GM18511 (cell line): ENCODE results near the gene HERC4.
"Not testable (repeated sequence)": the region's sequence is repeated elsewhere in the genome, so short reads cannot be mapped to it uniquely, and the experiment has no call there.

ENCODE experiments used
- ATAC-seq: cut with Tn5 transposase; IDR thresholded peaks from one replicate; pipeline ENCODE4 v1.9.1; 2021; ENCODE audit warnings: mild to moderate bottlenecking, moderate library complexity; ENCODE audit not compliant: unreplicated experiment

Gene HERC4

DNA sequence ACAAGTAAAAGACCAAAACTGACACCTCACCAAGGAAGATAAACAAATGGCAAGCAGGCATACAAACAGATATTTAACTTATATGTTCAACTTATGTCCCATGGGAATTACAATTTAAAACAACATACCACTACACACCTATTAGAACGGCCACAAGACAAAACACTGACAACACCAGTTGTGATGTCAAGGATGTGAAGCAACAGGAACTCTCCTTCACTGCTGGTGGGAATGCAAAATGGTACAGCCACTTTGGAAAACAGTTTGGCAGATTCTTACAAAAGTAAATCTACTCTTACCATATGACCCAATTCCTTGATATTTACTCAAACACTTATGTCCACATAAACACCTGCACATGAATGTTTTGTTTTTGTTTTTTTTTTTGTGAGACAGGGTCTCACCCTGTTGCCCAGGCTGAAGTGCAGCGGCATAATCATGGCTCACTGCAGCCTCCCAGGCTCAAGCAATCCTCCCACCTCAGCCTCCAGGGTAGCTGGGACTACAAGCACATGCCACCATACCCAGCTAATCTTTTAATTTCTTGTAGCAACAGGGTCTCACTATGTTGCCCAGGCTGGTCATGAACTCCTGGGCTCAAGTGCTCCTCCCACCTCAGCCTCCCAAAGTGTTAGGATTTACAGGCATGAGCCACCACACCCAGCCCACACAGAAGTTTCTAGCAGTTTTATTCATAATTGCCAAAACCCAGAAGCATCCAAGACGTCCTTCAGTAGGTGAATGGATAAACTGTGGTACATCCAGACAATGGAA is 27.3 kb downstream of the HERC4 start:
- no peak for ATAC-seq

DNA sequence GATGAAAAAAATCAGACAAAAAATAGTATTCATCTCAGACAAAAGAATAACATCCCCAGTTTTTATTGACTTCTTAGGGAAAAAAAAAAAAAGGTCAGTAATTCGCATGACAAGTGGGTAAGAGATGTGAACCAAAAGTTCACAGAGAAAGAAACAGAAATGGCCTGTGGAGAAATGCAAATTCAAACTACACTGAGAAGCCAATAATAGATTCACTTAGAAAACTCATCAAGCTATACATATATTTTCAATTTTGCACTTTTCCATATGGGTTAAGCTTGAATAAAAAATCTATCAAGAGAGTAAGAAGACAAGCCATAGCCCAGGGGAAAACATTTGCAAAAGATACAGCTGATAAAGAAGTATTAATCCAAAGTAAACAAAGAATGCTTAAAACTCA is 28.0 kb downstream of the HERC4 start:
- ATAC-seq: no peak

DNA sequence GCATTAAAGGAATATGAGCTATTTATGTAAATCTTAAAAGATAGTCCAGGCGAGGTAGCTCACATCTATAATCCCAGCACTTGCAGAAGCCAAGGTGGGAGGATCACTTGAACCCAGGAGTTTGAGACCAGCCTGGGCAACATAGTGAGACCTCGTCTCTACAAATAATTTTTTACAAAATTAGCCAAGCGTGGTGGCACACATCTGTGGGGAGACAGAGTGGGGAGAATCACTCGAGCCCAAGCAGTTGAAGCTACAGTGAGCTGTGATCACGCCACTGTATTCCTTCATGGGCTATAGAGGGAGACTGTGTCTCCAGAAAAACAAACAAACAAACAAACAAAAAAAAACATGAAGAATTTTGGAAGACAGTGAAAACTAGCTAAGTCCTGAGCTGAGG is 28.4 kb downstream of the HERC4 start:
- ATAC-seq: no peak

DNA sequence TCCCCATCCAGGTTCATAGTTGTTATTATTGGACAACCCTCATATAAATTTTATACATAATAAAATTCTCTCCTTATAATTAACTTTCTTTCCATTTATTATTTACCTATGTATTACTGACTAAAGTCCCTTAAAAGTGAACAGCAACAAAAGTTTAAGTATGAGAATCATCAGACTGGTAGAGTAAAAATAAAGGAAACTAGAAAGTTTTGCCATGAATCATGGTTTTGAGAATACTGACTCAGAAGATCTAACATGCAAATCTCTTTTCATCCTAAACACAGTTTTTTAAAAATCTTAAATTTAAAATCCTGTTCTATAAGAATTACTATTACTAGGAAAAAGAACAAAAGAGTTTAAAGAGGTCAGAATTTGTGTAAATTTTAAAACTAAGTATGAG is 32.1 kb downstream of the HERC4 start:
- ATAC-seq: no peak

DNA sequence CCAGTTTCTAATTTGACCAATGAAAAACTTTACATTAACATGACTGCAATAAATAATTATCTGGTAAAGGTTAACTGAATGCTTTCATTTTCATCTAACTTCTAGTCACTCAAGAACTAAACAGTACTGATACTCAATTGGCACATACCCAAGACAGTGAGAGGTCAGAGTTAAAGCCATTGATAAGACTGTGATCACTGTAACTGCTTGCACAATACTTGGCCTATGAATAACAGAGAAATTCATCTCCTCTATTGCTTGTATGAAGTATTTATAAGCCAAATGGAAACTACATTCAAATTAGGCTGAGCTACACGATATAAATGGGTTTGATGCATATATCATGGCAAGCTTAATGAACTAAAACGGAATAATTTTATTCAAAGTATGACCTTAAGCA is 43.0 kb downstream of the HERC4 start:
- ATAC-seq: no peak

DNA sequence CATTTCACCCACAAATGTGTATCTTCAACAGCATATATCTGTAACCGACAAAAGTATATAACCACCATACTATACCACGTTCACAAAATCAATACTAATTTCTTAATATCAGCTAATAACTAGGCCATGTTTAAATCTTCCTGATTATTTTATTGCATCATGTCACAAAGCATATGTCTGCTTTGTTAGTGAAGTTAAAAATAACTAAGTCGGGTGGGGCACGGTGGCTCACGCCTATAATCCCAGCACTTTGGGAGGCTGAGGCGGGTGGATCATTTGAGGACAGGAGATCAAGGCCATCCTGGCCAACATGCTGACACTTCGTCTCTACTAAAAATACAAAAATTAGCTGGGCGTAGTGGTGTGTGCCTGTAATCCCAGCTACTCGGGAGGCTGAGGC is 47.7 kb downstream of the HERC4 start:
- no peak for ATAC-seq

DNA sequence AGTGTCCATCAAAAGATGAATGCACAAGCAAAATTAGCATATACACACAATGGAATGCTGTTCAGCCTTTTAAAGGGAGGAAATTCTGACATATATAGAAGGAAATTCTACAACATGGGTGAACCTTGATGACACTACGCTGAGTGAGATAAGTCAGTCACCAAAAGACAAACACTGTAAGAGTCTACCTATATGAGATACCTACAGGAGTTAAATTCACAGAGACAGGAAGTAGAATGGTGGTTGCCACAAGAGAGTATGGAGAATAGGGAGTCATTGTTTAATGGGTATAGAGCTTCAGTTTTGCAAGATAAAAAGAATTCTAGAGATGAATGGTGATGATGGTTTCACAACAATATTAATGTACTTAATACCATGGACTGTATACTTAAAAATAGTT is 51.8 kb downstream of the HERC4 start:
- no peak for ATAC-seq

DNA sequence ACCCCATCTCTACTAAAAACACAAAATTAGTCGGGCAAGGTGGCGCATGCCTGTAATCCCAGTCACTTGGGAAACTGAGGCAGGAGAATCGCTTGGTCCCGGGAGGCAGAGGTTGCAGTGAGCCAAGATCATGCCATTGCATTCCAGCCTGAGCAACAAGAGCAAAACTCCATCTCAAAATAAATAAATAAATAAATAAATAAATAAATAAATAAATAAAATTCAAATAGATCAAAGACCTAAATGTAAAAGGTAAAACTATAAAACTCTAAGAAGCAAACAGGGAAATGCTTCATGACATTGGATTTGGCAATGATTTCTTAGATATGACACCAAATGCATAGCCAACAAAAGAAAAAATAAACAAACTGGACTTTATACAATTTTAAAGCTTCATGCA is 52.8 kb downstream of the HERC4 start:
- ATAC-seq: not testable (repeated sequence)

DNA sequence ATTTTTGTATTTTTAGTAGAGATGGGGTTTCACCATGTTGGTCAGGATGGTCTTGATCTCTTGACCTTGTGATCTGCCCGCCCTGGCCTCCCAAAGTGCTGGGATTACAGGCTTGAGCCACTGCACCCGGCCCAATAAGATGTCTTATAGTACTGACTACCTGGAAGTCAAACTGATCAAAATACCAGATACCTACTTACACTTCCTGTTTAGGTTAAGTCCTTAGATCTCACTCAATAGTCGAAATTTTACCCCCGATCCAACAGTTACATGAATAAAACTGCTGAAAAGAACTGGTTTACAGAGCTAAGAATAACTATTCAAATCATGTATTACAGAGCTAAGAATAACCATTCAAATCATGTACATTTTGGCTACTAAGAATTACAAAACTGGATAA is 58.6 kb downstream of the HERC4 start:
- ATAC-seq: not testable (repeated sequence)

DNA sequence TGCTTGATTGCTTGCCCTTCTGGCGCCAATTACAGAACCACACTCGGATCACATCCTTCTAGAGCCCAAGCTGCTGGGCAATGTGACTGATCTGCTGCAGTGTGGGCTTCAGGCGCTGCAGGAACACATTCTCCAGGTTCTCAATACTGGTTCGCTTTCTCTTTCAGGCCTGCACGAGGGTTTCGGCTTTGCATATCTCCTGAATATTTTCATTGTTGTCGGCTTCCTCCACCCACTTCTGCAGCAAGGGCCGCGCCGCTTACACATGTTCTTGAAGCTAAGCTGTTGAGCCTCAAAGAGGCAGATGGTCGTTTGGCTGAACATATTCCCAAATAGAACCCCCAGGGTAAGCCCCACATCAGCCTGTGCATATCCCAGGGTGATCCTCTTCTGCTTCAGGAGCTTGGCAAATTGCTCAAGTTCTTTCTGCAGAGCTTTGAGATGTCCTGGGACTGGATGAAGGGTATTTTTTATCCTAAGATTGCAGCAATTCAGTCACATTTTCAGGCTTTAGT is 64.6 kb downstream of the HERC4 start:
- ATAC-seq: no peak

DNA sequence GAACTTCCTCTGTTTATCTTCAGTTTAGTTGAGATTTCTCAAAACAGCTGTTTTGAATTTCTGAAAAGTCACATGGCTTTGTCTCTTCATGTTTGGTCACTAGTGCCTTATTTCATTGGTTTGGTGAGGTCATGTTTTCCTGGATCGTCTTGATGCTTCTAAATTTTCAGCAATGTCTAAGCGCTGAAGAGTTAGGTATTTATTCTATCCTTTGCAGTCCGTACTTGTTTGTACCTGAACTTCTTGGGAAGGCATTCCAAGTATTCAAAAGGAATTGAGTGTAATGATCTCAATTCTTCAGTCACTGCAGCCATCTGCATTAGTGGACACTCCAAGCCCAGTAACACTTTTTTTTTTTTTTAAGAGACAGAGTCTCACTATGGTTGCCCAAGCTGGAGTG is 67.7 kb downstream of the HERC4 start:
- ATAC-seq: no peak

DNA sequence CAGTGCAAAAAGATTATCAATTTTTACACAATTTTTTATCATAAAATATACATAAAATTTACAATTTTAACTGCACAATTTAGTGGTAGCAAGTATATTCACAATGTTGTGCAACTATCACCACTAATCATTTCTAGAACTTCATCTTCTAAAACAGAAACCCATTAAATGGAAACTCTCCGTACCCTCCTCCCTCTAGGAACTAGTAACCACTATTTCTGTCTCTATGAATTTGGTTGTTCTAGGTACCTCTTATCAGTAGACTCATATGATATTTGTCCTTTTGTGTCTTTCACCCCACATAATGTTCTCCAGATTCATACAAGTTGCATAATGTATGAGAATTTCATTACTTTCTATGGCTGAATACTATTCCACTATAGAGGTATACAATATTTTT is 73.5 kb downstream of the HERC4 start:
- ATAC-seq: no peak

DNA sequence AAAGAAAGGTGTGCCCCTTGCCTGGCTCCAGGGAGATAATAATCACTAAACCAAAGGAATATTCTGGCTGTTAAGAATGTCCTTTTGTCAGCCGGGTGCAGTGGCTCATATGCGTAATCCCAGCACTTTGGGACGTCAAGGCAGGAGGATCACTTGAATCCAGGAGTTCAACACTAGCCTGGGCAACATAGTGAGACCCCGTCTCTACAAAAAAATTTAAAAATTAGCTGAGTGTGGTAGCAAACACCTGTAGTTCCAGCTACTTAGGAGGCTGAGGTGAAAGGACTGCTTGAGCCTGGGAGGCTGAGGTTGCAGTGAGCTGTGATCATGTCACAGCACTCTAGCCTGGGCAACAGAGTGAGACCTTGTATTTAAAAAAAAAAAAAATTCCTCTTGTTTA is 74.1 kb downstream of the HERC4 start:
- no peak for ATAC-seq

DNA sequence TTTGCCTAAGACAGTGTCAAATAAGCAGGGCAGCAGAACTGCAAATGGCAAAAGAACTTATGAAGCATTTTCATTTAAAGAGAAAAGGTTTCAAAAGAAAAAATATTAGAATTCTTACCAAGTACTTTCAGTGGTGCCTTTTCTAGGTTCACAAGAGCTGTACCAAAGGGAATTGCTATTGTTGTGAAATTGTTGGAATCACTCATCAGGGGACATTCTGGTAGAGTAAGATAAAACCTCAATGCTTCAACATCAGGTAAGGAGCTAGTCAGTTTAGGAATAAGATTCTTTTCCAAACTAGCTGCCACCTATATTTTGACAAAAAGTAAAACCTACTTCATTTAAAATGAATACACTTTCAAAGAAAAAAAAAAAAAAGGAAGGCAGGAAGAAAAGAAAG is 85.0 kb downstream of the HERC4 start:
- no peak for ATAC-seq

DNA sequence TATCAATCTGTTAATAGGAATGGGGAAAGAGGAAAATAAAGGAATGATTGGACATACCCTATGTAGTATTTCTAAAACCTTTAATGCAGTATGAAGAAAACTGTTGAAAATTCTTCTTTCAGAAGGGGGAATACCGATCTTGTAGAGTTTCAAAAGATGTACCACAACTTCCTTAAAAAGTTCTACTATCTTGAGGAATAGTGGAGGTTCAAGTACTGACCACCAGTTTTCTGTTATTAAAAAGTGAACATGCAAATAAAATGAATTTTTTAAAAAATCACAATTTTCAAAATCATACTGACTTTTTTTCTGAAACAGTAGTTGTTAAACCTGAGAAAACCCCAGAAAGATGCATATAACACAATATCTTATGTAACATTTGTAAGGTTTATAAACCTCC is 86.5 kb downstream of the HERC4 start:
- ATAC-seq: no peak

DNA sequence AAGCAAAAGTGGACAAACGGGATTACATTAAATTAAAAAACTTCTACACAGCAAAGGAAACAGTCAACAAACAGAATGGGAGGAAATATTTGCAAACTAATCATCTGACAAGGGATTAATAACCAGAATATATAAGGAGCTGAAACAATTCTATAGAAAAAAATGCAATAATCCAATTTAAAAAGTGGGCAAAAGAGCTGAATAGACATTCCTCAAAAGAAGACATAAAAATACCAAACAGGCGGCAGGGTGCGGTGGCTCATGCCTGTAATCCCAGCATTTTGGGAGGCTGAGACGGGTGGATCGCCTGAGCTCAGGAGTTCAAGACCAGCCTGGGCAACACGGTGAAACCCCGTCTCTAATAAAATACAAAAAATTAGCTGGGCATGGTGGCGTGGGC is 92.5 kb downstream of the HERC4 start:
- ATAC-seq: not testable (repeated sequence)

DNA sequence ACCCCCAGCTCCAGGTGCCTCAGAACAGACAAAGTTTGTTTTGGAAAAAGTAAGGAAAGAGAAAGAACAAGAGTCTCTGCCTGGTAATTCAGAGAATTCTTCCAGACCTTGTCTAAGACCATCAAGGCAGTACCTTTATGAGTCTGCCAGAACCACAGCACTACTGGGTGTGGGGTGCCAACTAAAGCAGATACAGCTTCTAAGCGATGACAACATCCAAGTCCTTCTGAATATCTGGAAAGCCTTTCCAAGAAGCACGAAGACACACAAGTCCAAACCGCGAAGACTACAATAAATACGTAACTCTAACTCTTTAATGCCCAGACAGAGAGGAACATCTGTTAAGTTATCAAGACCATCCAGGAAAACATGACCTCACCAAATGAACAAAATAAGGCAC is 96.3 kb downstream of the HERC4 start:
- ATAC-seq: no peak

DNA sequence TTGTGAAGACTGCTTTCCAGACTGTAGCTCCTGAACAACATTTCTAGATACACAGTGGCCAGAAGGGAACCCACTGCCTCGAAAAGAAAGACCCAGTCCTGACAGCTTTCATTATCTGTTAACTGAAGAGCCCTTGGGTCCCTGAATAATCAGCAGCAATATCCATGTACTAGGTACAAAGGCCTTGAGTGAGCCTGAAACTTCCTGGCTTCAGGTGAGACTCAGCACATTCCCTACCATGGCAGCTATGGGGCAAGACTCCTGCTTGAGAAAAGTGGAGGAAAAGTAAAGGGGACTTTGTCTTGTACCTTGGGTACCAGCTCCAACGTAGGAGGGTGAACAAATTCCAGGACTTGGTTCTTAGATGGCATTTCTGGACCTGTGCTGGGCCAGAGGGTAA is 97.8 kb downstream of the HERC4 start:
- no peak for ATAC-seq

DNA sequence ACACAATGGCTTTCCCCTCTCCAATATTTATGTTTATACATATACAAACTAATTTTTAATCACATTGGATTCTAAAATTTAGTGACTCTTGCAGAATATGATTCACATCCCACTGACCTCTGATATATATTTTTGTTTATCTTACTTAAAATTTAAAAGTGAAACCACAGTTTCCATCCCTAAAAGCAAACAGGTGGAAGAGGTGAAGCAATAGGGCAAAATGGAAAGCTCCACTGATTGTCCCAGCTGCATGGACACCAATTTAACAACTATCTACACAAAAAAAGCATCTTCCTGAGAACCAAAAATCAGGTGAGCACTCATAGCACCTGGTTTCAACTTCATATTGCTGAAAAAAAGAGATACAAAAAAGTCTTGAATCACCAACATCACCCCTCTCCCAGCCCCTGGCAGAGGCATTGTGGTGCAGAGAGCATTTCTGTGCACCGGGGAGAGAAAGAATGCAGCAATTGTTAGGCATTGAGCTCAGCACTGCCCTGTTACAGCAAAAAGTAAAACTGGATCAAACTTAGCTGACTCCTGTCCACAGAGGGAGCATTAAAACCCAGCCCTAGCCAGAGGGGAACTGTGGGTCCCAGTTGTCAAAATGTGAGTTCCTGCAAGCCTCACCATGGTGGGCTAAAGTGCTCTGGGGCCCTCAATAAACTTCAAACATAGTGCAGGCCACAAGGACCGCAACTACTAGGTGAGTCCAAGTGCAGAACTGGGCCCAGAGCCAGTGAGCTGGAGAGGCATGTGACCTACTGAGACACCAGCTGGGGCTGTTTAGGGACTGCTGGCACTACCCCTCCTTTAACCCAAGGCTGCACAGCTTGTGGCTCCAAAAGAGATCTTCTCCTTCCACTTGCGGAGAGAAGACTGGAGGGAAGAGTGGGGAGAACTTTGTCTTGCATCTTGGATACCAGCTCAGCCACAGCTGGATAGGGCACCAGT is 98.5 kb downstream of the HERC4 start:
- no peak for ATAC-seq

DNA sequence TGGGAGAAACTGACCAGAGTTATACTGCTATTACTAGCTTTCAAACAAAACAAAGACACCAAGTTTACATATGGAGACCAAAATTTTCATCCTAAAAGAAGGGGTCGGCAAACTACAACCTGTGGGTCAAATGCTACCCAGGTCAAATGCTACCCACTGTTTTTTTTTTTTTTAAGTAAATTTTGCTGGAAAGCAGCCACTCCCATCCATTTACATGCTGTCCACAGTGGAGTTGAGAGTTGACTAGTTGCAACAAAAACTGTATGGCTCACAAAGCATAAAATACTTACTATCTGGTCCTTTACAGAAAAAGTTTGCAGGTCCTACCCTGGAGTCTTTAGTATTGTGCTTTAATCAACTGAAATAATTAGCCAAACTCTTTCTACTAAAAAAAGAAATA is 99.2 kb downstream of the HERC4 start:
- no peak for ATAC-seq

DNA sequence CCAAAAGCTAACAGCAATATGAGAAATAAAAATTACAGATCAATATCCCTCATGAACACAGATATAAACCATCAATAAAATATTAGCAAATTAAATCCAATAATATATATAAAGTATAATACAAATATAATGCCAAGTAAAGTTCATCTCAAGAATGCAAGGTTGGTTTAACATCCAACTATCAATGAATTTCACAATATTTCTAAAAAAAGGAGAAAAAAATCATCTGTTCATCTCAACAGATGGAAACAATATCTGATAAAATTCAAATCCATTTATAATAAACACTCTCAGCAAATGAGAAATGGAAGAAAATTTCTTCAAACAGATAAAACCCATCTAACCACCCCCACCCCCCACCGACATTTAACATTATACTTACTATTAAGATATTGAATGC is 103.8 kb downstream of the HERC4 start:
- no peak for ATAC-seq

DNA sequence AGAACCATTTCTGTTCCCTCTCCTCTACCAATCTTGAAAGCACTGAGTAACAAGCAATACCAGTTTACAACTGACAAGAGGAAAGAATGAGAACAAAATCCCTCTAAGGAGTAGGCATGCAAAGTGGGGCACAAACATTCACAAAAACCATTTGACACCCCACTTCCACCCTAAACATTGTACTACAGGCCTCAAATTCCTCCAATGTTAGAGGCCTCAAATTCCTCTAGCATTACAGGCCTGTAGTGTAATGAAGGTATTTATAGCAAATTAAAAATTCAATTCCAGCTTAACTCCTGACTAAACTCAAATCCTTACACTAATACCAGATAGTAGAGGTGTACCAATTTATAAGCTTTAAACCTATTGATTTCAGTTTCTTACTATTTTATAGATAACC is 105.2 kb downstream of the HERC4 start:
- ATAC-seq: no peak
